Adrenal gland (tissue), 12 donors: Measurements from ENCODE around the gene UNC5C. TPM values are rescaled to one million over a fixed set of nuclear protein-coding genes. Genes with fewer than 3 reads are reported as not detected.

Experiments
- DNase-seq, 7 donors: peaks; one replicate each; pipeline ENCODE4 v3.0.0-alpha.2; 2019 to 2020
- H3K27ac ChIP-seq, 5 donors: fragments of 200-600 bp; sonication (generic) in 4 of 5; 1 replicate in 3 of 5; 2 replicates in 2 of 5; pipeline versions ENCODE4 v1.5.1 to v1.8.0; 2016 to 2020; ENCODE audit warnings: mild to moderate bottlenecking in 1 of 5
- H3K27me3 ChIP-seq: fragments of 200-600 bp; 2 replicates; pipeline ENCODE4 v1.8.0; 2021
- H3K36me3 ChIP-seq, 2 donors: fragments of 200-600 bp; replicated peaks in 1 of 2; 1 replicate in 1 of 2; 2 replicates in 1 of 2; pipeline versions ENCODE4 v1.5.1 to v1.8.0; 2018 to 2022
- H3K4me1 ChIP-seq, 2 donors: fragments of 200-600 bp; replicated peaks in 1 of 2; 1 replicate in 1 of 2; 2 replicates in 1 of 2; pipeline versions ENCODE4 v1.5.1 to v1.8.0; 2018 to 2021
- H3K4me3 ChIP-seq, 4 donors: fragments of 200-600 bp; sonication (generic) in 3 of 4; one replicate each; pipeline ENCODE4 v1.5.1; 2016 to 2018
- H3K9me3 ChIP-seq, 3 donors: fragments of 200-600 bp; sonication (generic) in 1 of 3; replicated peaks in 1 of 3; 1 replicate in 2 of 3; 2 replicates in 1 of 3; pipeline versions ENCODE4 v1.5.1 to v1.8.0; 2016 to 2021
- POLR2A ChIP-seq, 2 donors: fragments of 450-650 bp; IDR thresholded peaks; one replicate each; pipeline ENCODE4 v1.6.1; 2017; ENCODE audit warnings: antibody characterized with exemption in 2 of 2, mild to moderate bottlenecking in 2 of 2, moderate library complexity in 1 of 2
- WGBS, 4 donors: extraction: QIAGEN DNeasy Blood & Tissue Kit in 2 of 4; methylation state at CpG; one replicate each; pipeline versions ENCODE4 v1.1.5 to v1.1.7; 2013 to 2017; 5-methylcytosine and 5-hydroxymethylcytosine counted together
- intact Hi-C, 2 donors: fragments of 100-400 bp; cut with DNase I; formaldehyde crosslinking; loops; one replicate each; pipeline versions ENCODE4 v1.14.1 to v1.15.0; 2022 to 2023
- polyA plus RNA-seq, 3 donors: library from polyadenylated mRNA; stranded (reverse); fragments of 200-250 nt in 2 of 3; fragments of 350-450 nt in 1 of 3; fragmentation: Illumina TruSeq in 1 of 3; extraction: RNeasy Lipid Tissue Mini Kit (QIAGEN cat#74804) in 1 of 3; gene quantifications; one replicate each; pipeline ENCODE4 v1.2.3, GENCODE V29; 2013 to 2014
- total RNA-seq, 9 donors: library from RNA; depleted of rRNA in 4 of 9; stranded (reverse); fragments of >200 nt in 4 of 9; fragments of 120-200 nt in 1 of 9; fragmentation: NEBNext Ultra II Directional in 1 of 9; extraction: Animal tissue kit (Norgen Biotek cat#: 25700) in 1 of 9; gene quantifications; one replicate each; pipeline versions ENCODE4 v1.1.0 to v1.2.4, GENCODE V29; 2013 to 2023
- TF ChIP-seq, protein P1 (sequence below), 6 experiments: fragments of 450-650 bp in 4 of 6; fragments of 200-600 bp in 2 of 6; sonication (generic) in 1 of 6; IDR thresholded peaks; 1 replicate in 5 of 6; 2 replicates in 1 of 6; pipeline versions ENCODE4 v1.5.1 to v1.8.0; 2016 to 2021; ENCODE audit warnings: antibody characterized with exemption in 6 of 6, mild to moderate bottlenecking in 2 of 6, moderate library complexity in 1 of 6
- donor health status: healthy with polysubstance abuse.
- donor health status: Bipolar disorder and iron deficiency.
- donor health status: DM: yes; HTN: yes; CAD: no.
- donor health status: DM: no; HTN: no; CAD: no.
- donor health status: DM: no; HTN: no; CAD: no.
- donor health status: DM: yes; HTN: yes; CAD: no.

The UNC5C gene
- total and polyA plus RNA-seq, 12 donors: 4.7 to 33.5 (median 23.8) TPM

DNA sequence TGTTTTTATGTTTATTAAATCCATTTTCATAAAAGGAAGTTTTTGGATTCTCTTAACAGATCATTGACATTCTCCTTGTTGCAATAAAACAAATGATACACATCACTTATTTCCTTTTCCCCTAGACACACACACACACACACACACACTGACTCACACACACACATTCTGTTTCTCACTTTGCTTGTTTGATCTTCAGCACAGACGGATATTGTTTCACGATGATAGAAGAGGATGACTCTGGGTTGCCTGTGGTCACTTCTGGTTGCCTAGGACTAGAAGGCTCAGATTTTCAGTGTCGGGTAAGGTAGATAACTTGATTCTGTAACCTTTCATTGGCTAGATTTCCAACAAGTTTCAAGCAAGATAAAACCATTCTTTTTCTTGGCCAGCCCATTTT is 434.3 kb downstream of the UNC5C start:
- Histone ChIP-seq H3K4me3 (no peak overlapping the region), H3K27me3 (no peaks in the 10 kb centered on the region), H3K9me3 (no peaks in the 10 kb centered on the region), H3K4me1 (no peaks in the 10 kb centered on the region), H3K36me3 (no peaks in the 10 kb centered on the region), H3K27ac (no peak overlapping the region)
- intact Hi-C loops: no loop called here
- 84 to 87% (median 86%) methylated on average over 3 of the region's 3 CpGs for WGBS, 4 donors
- TF ChIP-seq, protein P1, sequence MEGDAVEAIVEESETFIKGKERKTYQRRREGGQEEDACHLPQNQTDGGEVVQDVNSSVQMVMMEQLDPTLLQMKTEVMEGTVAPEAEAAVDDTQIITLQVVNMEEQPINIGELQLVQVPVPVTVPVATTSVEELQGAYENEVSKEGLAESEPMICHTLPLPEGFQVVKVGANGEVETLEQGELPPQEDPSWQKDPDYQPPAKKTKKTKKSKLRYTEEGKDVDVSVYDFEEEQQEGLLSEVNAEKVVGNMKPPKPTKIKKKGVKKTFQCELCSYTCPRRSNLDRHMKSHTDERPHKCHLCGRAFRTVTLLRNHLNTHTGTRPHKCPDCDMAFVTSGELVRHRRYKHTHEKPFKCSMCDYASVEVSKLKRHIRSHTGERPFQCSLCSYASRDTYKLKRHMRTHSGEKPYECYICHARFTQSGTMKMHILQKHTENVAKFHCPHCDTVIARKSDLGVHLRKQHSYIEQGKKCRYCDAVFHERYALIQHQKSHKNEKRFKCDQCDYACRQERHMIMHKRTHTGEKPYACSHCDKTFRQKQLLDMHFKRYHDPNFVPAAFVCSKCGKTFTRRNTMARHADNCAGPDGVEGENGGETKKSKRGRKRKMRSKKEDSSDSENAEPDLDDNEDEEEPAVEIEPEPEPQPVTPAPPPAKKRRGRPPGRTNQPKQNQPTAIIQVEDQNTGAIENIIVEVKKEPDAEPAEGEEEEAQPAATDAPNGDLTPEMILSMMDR (IDR thresholded peaks at IDR 0.05): no peak
- no peak for TF ChIP-seq POLR2A (IDR thresholded peaks at IDR 0.05)
- DNase-seq: no peak
